Naive thymus-derived CD4-positive, alpha-beta T cell (primary cell): ENCODE data around the gene EXOC2. TPM values are rescaled to one million over a fixed set of nuclear protein-coding genes. Genes with fewer than 3 reads are reported as not detected.
"Not testable (repeated sequence)": the region's sequence is repeated elsewhere in the genome, so short reads cannot be mapped to it uniquely, and the experiment has no call there.

Experiments
- ATAC-seq: fragments of 150-1000 bp; cut with Tn5 transposase; 2 replicates; pipeline ENCODE4 v1.10.0; 2021; ENCODE audit warnings: mild to moderate bottlenecking, moderate library complexity
- CTCF ChIA-PET: fragments of 350-600 bp; sonication (Branson Sonifier 250); formaldehyde crosslinking; loops from one replicate; lab custom pipeline; 2021; ENCODE audit warnings: antibody characterized with exemption; lab: Charles Lee
- POLR2A ChIA-PET: fragments of 350-600 bp; sonication (Branson Sonifier 250); formaldehyde crosslinking; loops from one replicate; lab custom pipeline; 2021; ENCODE audit warnings: antibody characterized with exemption, inconsistent platforms; lab: Charles Lee
- DNase-seq, 9 donors: peaks; one replicate each; pipeline versions ENCODE4 v3.0.0 to v3.0.0-alpha.2; 2020 to 2022; ENCODE audit warnings: mixed read lengths in 1 of 9
- H3K27ac ChIP-seq: one replicate; pipeline ENCODE4 v1.7.0; 2013; ENCODE audit warnings: mild to moderate bottlenecking, low read depth, low read length, moderate library complexity
- H3K27me3 ChIP-seq, 2 donors: one replicate each; pipeline ENCODE4 v1.7.0; 2013; ENCODE audit warnings: low read length in 2 of 2, mild to moderate bottlenecking in 2 of 2, moderate library complexity in 2 of 2; ENCODE audit not compliant: control insufficient read depth in 2 of 2, insufficient read depth in 2 of 2
- H3K36me3 ChIP-seq, 3 experiments: 1 replicate in 2 of 3; 2 replicates in 1 of 3; pipeline ENCODE4 v1.7.0; 2013; ENCODE audit warnings: low read length in 3 of 3, mild to moderate bottlenecking in 3 of 3, moderate library complexity in 1 of 3; ENCODE audit not compliant: insufficient read depth in 3 of 3, control insufficient read depth in 2 of 3
- H3K4me1 ChIP-seq, 2 donors: one replicate each; pipeline ENCODE4 v1.7.0; 2013; ENCODE audit warnings: low read length in 2 of 2, mild to moderate bottlenecking in 2 of 2, moderate library complexity in 1 of 2; ENCODE audit not compliant: control insufficient read depth in 2 of 2, insufficient read depth in 2 of 2
- H3K4me3 ChIP-seq: 2 replicates; pipeline ENCODE4 v1.7.0; 2013; ENCODE audit warnings: mild to moderate bottlenecking, low read length
- H3K9me3 ChIP-seq, 3 experiments: 1 replicate in 2 of 3; 2 replicates in 1 of 3; pipeline ENCODE4 v1.7.0; 2013; ENCODE audit warnings: low read length in 3 of 3; ENCODE audit not compliant: control insufficient read depth in 2 of 3
- H3K27ac Mint-ChIP-seq, 9 donors: one replicate each; pipeline ENCODE4 v1.8.0; 2020 to 2022; ENCODE audit warnings: mixed read lengths in 9 of 9, mild to moderate bottlenecking in 8 of 9, moderate library complexity in 5 of 9, inconsistent platforms in 2 of 9
- H3K27me3 Mint-ChIP-seq, 5 donors: one replicate each; pipeline ENCODE4 v1.8.0; 2021 to 2022; ENCODE audit warnings: mixed read lengths in 5 of 5, mild to moderate bottlenecking in 1 of 5
- H3K36me3 Mint-ChIP-seq, 5 donors: one replicate each; pipeline ENCODE4 v1.8.0; 2020 to 2022; ENCODE audit warnings: mixed read lengths in 5 of 5, mild to moderate bottlenecking in 3 of 5, inconsistent platforms in 1 of 5
- H3K4me1 Mint-ChIP-seq, 7 donors: one replicate each; pipeline ENCODE4 v1.8.0; 2020 to 2022; ENCODE audit warnings: mixed read lengths in 7 of 7, mild to moderate bottlenecking in 3 of 7, inconsistent platforms in 1 of 7
- H3K4me3 Mint-ChIP-seq, 10 donors: one replicate each; pipeline ENCODE4 v1.8.0; 2020 to 2022; ENCODE audit warnings: mild to moderate bottlenecking in 10 of 10, mixed read lengths in 10 of 10, moderate library complexity in 6 of 10, inconsistent platforms in 2 of 10
- H3K9me3 Mint-ChIP-seq, 11 donors: one replicate each; pipeline ENCODE4 v1.8.0; 2020 to 2022; ENCODE audit warnings: mixed read lengths in 11 of 11, mild to moderate bottlenecking in 4 of 11, inconsistent platforms in 1 of 11, moderate library complexity in 1 of 11
- intact Hi-C, 2 donors: fragments of 100-400 bp; cut with micrococcal nuclease; formaldehyde crosslinking; loops; one replicate each; pipeline ENCODE4 v1.15.1; 2023
- polyA plus RNA-seq, 2 donors: library from polyadenylated mRNA; unstranded; fragments of 300-500 nt; fragmentation: Illumina TruSeq; gene quantifications; one replicate each; pipeline ENCODE4 v1.2.3, GENCODE V29; 2021
- total RNA-seq, 6 experiments: library from RNA in 5 of 6; stranded (reverse) in 5 of 6; gene quantifications; 1 replicate in 5 of 6; 2 replicates in 1 of 6; pipeline ENCODE4 v1.2.3 and lab custom pipeline; 2021 to 2026

EXOC2 gene
- total and polyA plus RNA-seq, 7 experiments from 2014 or later: 26.7 to 45.4 (median 38.8) TPM

DNA sequence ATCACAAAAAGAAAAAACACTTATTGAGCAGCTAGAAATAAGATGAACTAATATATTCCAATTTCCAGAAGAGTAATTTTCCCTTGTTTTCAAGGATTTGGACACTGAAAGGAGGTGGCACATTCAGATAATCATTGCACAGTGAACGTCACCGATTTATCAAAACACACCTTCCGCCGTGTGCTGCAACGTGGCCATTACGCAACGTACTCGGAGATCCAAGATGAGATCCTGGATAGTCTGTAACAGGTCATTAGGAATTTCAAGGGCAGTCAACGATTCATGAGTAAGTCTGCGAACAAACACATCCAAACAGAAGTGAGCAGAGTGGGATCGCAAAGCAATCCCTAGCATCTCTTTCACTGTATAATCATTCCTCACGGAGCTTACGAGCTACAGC lies 129.1 kb downstream of the EXOC2 start:
- ChIA-PET CTCF (no interaction called here), POLR2A (no interaction called here)
- H3K9me3 ChIP-seq: no peaks in the 10 kb centered on the region
- H3K27me3 ChIP-seq: no peaks in the 10 kb centered on the region
- Mint-ChIP-seq H3K27ac (peak overlapping the region in 1 of 9 donors; percentile 38), H3K4me1 (peaks cover 7 to 33% (median 16%) of the 10 kb centered on the region in 7 donors), H3K9me3 (peaks cover 0 to 2% (median 0%) of the 10 kb centered on the region in 11 donors), H3K27me3 (no peaks in the 10 kb centered on the region), H3K36me3 (peaks cover 5 to 55% (median 29%) of the 10 kb centered on the region in 5 donors), H3K4me3 (no peak overlapping the region)
- H3K4me1 ChIP-seq: peaks cover 0 to 11% of the 10 kb centered on the region in 2 donors
- no peak overlapping the region for H3K27ac ChIP-seq
- ATAC-seq: no peak
- H3K4me3 ChIP-seq: no peak overlapping the region
- peaks cover 0 to 37% (median 0%) of the 10 kb centered on the region in 3 experiments for H3K36me3 ChIP-seq
- DNase-seq: no peak
- intact Hi-C loops: no loop called here

DNA sequence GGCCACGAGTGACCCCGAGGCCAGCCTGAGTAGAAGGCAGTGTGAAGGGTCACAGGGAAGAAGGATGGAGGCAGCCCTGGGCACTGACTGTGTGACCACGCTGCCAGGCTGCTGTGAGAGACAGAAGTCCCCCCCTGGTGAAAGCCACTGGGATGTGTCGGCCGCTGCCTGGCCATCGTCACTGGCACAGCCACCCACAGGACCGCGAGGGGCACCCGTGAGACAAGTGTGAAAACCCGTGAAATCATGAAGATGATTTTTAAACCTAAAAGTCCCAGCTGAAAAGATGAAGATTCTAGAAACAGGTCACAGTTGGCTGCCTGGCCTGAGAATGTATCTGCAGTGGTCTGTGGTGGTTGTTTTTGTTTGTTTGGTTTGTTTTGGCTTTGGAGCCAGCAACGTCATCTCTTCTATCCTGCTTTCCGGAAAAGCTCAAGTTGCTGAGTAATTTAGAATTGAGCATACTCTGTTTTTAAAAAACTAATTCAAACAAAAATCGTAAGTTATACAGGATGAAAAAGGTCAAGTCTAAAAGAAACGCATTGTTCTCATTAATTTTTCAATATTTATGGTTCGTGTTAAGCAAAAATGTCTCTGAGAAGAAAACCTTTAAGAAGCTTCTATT lies 130.8 kb downstream of the EXOC2 start:
- Mint-ChIP-seq H3K4me1 (peaks cover 13 to 32% (median 27%) of the 10 kb centered on the region in 7 donors), H3K27me3 (no peaks in the 10 kb centered on the region), H3K4me3 (no peak overlapping the region), H3K9me3 (peaks cover 0 to 2% (median 0%) of the 10 kb centered on the region in 11 donors), H3K36me3 (peaks cover 4 to 48% (median 31%) of the 10 kb centered on the region in 5 donors), H3K27ac (no peak overlapping the region)
- H3K36me3 ChIP-seq: peaks cover 0 to 32% (median 0%) of the 10 kb centered on the region in 3 experiments
- H3K27ac ChIP-seq: no peak overlapping the region
- no peak for ATAC-seq
- no peaks in the 10 kb centered on the region for H3K27me3 ChIP-seq
- no peaks in the 10 kb centered on the region for H3K9me3 ChIP-seq
- CTCF ChIA-PET: interaction anchor here (0.6 kb wide), 1 partner anchor 9 kb away, joined by 4 read pairs; no protein-coding TSS in a partner anchor
- DNase-seq: no peak
- POLR2A ChIA-PET: no interaction called here
- intact Hi-C loops: no loop called here
- H3K4me1 ChIP-seq: peaks cover 0 to 11% of the 10 kb centered on the region in 2 donors
- H3K4me3 ChIP-seq: no peak overlapping the region

GRCh38 chr6:561335-561734 lies 131.6 kb downstream of the EXOC2 start:
- POLR2A ChIA-PET, H3K27me3 ChIP-seq, H3K27ac ChIP-seq, CTCF ChIA-PET, H3K4me3 Mint-ChIP-seq, H3K9me3 Mint-ChIP-seq, H3K4me3 ChIP-seq, H3K9me3 ChIP-seq, ATAC-seq, DNase-seq, intact Hi-C loops, H3K27me3 Mint-ChIP-seq: not testable (repeated sequence)
- peaks cover 0 to 34% (median 0%) of the 10 kb centered on the region in 3 experiments for H3K36me3 ChIP-seq
- H3K4me1 ChIP-seq: peaks cover 0 to 11% of the 10 kb centered on the region in 2 donors
- H3K36me3 Mint-ChIP-seq: peaks cover 4 to 46% (median 33%) of the 10 kb centered on the region in 5 donors
- peaks cover 13 to 31% (median 27%) of the 10 kb centered on the region in 7 donors for H3K4me1 Mint-ChIP-seq
- H3K27ac Mint-ChIP-seq: peak overlapping the region in 1 of 9 donors; percentile 12

DNA sequence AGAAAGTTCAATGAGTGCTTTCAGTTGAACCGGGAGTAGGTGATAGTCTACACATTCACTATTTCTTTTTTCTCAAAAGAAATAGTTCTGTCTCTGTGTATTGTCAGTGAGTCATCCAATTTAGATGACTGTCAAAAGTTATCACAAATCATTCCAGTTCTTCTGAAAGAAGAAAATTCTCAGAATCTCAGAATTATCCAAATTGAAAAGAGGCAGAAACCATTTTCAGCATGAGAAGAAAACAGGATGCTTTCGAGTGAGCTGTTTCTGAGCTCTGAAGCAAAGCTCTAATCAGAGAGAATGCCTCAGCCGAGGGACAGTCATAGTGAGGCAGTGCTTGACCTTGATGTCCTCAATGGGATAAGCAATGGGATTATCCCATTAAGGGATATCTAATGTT lies 134.0 kb downstream of the EXOC2 start:
- ChIA-PET CTCF (interaction anchor here (0.7 kb wide), 1 partner anchor 170 kb away, joined by 3 read pairs; no protein-coding TSS in a partner anchor), POLR2A (no interaction called here)
- peaks cover 0 to 11% of the 10 kb centered on the region in 2 donors for H3K4me1 ChIP-seq
- no peaks in the 10 kb centered on the region for H3K9me3 ChIP-seq
- peak overlapping the region in 6 of 9 donors; percentile 26 to 81 (median 70) for H3K27ac Mint-ChIP-seq
- peaks cover 13 to 31% (median 27%) of the 10 kb centered on the region in 7 donors for H3K4me1 Mint-ChIP-seq
- no peaks in the 10 kb centered on the region for H3K27me3 ChIP-seq
- no peak overlapping the region for H3K4me3 ChIP-seq
- H3K36me3 ChIP-seq: peaks cover 0 to 35% (median 7%) of the 10 kb centered on the region in 3 experiments
- H3K9me3 Mint-ChIP-seq: peaks cover 0 to 2% (median 0%) of the 10 kb centered on the region in 11 donors
- no peak for ATAC-seq
- H3K27ac ChIP-seq: no peak overlapping the region
- intact Hi-C loops: loop anchor here (1.0 to 5.0 kb wide), 3 partner anchors 157 to 370 kb away; no protein-coding TSS in a partner anchor
- DNase-seq: no peak
- H3K36me3 Mint-ChIP-seq: peaks cover 14 to 49% (median 30%) of the 10 kb centered on the region in 5 donors
- no peaks in the 10 kb centered on the region for H3K27me3 Mint-ChIP-seq
- H3K4me3 Mint-ChIP-seq: peak overlapping the region in 2 of 10 donors; percentile 4 to 50

GRCh38 chr6:558089-558488 lies 134.8 kb downstream of the EXOC2 start:
- Mint-ChIP-seq H3K9me3 (peaks cover 0 to 2% (median 0%) of the 10 kb centered on the region in 11 donors), H3K4me3 (peak overlapping the region in 5 of 10 donors; percentile 25 to 42 (median 33)), H3K27me3 (no peaks in the 10 kb centered on the region), H3K4me1 (peaks cover 13 to 31% (median 27%) of the 10 kb centered on the region in 7 donors), H3K27ac (peak overlapping the region in 5 of 9 donors; percentile 9 to 62 (median 19)), H3K36me3 (peaks cover 14 to 51% (median 26%) of the 10 kb centered on the region in 5 donors)
- ChIA-PET POLR2A (interaction anchor here (0.6 kb wide), 1 partner anchor 997 kb away, joined by 3 read pairs; no protein-coding TSS in a partner anchor), CTCF (interaction anchor here (0.6 to 0.7 kb wide), 3 partner anchors 14 to 77 kb away, joined by 3 read pairs; no protein-coding TSS in a partner anchor)
- intact Hi-C loops: loop anchor here (1.0 to 5.0 kb wide), 3 partner anchors 156 to 369 kb away; no protein-coding TSS in a partner anchor
- peaks cover 0 to 11% of the 10 kb centered on the region in 2 donors for H3K4me1 ChIP-seq
- H3K27me3 ChIP-seq: no peaks in the 10 kb centered on the region
- no peak overlapping the region for H3K27ac ChIP-seq
- peaks cover 0 to 38% (median 7%) of the 10 kb centered on the region in 3 experiments for H3K36me3 ChIP-seq
- peak in 3 of 9 donors; percentile 2 to 7 (median 6) for DNase-seq
- H3K9me3 ChIP-seq: no peaks in the 10 kb centered on the region
- no peak overlapping the region for H3K4me3 ChIP-seq
- no peak for ATAC-seq

DNA sequence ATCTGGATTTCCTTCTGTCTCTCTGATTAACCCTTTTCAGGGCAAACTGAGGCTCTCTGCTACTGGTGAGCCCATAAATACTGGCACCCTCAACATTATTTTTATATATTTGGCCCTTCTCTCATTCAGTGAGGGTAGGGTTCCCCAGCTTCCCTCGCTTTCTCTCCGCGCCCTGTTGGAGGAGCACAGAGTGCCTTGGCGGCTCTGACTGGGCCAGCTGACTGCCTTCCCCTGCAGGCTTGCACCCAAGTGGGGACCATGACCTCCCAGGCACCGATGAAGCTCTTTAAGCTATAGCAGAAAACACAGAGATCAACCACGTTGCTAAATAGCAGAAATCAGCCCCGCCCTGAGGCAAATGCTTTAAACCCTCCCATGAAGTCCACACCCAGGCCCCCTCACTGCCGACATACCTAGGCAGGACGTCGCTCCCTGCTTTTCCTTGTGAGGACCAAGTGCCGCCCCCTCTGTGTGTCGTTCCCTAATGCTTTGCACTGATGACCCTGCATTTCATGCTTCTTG lies 141.0 kb downstream of the EXOC2 start:
- H3K4me3 Mint-ChIP-seq: no peak overlapping the region

More for the DNA sequence above, 141.0 kb downstream of the EXOC2 start:
- intact Hi-C loops: loop anchor here in 1 of 2 donors (2.0 kb wide), 1 partner anchor 163 kb away; no protein-coding TSS in a partner anchor
- Mint-ChIP-seq H3K27ac (peak overlapping the region in 2 of 9 donors; percentile 21 to 41), H3K4me1 (peaks cover 5 to 47% (median 12%) of the 10 kb centered on the region in 7 donors), H3K9me3 (peaks cover 0 to 4% (median 0%) of the 10 kb centered on the region in 11 donors), H3K27me3 (no peaks in the 10 kb centered on the region), H3K36me3 (peaks cover 9 to 44% (median 12%) of the 10 kb centered on the region in 5 donors)
- Histone ChIP-seq H3K27ac (no peak overlapping the region), H3K4me3 (no peak overlapping the region), H3K27me3 (no peaks in the 10 kb centered on the region), H3K4me1 (peaks cover 4 to 13% of the 10 kb centered on the region in 2 donors), H3K9me3 (no peaks in the 10 kb centered on the region), H3K36me3 (peaks cover 0 to 19% (median 7%) of the 10 kb centered on the region in 3 experiments)
- ATAC-seq (no peak), DNase-seq (no peak)
- CTCF ChIA-PET: no interaction called here
- POLR2A ChIA-PET: no interaction called here
